GM12874 (cell line): ENCODE results near the gene MRPL51.

Experiments used
- CTCF ChIP-seq: IDR thresholded peaks from 2 replicates; pipeline ENCODE4 v1.5.1; 2011; ENCODE audit warnings: low read depth, mild to moderate bottlenecking, control low read depth, low read length, moderate library complexity; ENCODE audit not compliant: insufficient read depth

MRPL51 gene

GRCh38 chr12:6534695-6534944 lies 41.6 kb upstream of the MRPL51 start:
- no peak for TF ChIP-seq CTCF

GRCh38 chr12:6533923-6534694 lies 41.0 kb upstream of the MRPL51 start, which contains the start of gene GAPDH:
Gene GAPDH, plus strand, starts transcription at chr12:6534517. Its CDS starts 316 bp downstream, at chr12:6534833.
- no peak for TF ChIP-seq CTCF

GRCh38 chr12:6533653-6533922 lies 40.5 kb upstream of the MRPL51 start:
- no peak for TF ChIP-seq CTCF

DNA sequence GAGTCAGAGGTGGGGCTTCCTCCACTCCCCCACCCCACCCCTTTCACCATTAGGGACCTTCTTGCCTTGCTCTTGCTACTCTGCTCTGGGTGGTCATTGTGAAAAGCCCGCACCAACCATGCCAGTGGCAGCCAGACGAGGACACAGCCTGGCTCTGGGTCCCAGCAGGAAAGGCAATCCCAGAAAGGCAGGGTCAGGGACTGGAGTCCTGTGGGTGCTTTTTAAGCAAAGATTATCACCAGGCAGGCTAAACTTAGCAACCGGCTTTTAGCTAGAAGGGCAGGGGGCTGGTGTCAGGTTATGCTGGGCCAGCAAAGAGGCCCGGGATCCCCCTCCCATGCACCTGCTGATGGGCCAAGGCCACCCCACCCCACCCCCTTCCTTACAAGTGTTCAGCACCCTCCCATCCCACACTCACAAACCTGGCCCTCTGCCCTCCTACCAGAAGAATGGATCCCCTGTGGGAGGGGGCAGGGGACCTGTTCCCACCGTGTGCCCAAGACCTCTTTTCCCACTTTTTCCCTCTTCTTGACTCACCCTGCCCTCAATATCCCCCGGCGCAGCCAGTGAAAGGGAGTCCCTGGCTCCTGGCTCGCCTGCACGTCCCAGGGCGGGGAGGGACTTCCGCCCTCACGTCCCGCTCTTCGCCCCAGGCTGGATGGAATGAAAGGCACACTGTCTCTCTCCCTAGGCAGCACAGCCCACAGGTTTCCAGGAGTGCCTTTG lies 40.0 kb upstream of the MRPL51 start:
- TF ChIP-seq CTCF: no peak

GRCh38 chr12:6532051-6532926 lies 39.2 kb upstream of the MRPL51 start:
- TF ChIP-seq CTCF: no peak

DNA sequence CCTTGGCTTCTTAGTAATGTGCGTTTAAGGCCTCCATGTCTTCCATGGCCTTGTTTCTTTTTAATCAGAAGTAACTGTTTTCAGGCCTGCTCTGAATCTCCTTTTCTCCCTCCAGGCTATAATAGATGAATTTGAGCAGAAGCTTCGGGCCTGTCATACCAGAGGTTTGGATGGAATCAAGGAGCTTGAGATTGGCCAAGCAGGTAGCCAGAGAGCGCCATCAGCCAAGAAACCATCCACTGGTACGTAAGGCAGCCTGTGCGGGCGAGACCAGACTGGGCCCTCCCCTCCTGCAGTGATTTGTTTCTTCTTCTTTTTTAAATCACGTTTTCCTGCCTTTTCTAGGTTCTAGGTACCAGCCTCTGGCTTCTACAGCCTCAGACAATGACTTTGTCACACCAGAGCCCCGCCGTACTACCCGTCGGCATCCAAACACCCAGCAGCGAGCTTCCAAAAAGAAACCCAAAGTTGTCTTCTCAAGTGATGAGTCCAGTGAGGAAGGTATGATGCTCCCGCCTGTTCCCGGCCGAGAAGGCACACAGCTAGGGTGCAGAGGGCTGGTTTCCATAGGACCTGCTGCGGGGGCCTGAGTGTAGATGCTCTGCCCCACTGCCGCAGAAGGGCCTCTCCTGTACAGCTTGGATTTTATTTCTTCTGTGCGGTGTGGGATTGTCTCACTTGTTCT lies 37.7 kb upstream of the MRPL51 start:
- TF ChIP-seq CTCF: no peak

GRCh38 chr12:6529291-6529737 lies 36.3 kb upstream of the MRPL51 start:
- TF ChIP-seq CTCF: no peak
